Sciatic nerve (tissue), 2 donors: ENCODE measurements around the gene BLTP3A. TPM values are rescaled to one million over a fixed set of nuclear protein-coding genes. Genes with fewer than 3 reads are reported as not detected.
"Not testable (repeated sequence)": the region's sequence is repeated elsewhere in the genome, so short reads cannot be mapped to it uniquely, and the experiment has no call there.

Experiments used
- ATAC-seq: fragments of 200-7000 bp; cut with Tn5 transposase; one replicate; pipeline ENCODE4 v1.9.1; 2020; ENCODE audit warnings: mild to moderate bottlenecking, moderate library complexity
- DNase-seq: peaks from one replicate; pipeline ENCODE4 v3.0.0-alpha.2; 2020; ENCODE audit warnings: low spot score
- intact Hi-C: fragments of 100-400 bp; cut with DNase I; formaldehyde crosslinking; loops from one replicate; pipeline ENCODE4 v1.14.2; 2022
- total RNA-seq: library from RNA; stranded (reverse); fragmentation: NEBNext Ultra II Directional; extraction: Animal tissue kit (Norgen Biotek cat#: 25700); gene quantifications from one replicate; pipeline ENCODE4 v1.2.1, GENCODE V29; 2021
- donor health status: DM: no; HTN: no; CAD: no.
- donor health status: DM: no; HTN: no; CAD: no.

The BLTP3A gene
- total RNA-seq, 1 donor from 2014 or later = 13.6 TPM

DNA sequence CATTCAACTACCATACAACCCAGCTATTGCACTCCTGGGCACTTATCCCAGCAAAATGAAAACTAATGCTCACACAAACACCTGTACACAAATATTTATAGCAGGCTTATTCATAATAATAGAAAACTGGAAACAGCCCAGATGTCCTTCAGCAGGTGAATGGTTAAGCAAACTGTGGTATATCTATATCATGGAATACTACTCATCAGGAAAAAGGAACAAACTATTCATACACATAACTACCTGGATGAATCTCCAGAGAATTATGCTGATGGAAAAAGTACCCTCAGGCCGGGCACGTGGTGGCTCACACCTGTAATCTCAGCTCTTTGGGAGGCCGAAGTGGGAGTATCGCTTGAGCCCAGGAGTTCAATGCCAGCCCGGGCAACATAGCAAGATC is 3.8 kb upstream of the BLTP3A start:
- intact Hi-C loops = no loop called here
- DNase-seq (no peak), ATAC-seq (no peak)

DNA sequence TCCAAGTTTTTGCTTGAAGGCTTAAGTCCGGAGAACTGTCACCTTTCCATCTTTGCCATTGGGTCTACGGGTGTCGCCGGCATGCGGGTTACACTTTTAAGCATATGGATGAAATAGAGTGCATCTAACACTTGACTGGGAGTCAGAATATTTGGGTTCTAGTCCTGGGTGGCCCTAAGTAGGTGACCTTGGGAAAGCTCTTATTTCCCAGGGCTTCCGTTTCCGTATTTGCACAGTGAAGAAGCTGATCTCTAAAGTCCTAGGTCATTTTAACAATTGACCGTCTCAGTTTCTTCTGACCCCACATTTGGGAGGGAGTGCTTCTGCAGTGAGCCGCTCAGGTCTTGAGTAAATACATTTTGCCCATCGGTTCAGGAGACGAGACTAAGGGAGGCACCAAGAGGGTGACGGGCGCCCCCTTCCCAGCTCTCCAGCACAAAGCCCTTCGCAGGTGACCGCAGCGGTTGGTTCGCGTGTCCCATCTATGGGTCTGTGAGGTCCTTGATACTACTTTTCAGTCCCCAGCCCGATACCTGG is 651 bp upstream of the BLTP3A start:
- intact Hi-C loops = no loop called here
- DNase-seq (peak; percentile 74), ATAC-seq (peak; percentile 67)

DNA sequence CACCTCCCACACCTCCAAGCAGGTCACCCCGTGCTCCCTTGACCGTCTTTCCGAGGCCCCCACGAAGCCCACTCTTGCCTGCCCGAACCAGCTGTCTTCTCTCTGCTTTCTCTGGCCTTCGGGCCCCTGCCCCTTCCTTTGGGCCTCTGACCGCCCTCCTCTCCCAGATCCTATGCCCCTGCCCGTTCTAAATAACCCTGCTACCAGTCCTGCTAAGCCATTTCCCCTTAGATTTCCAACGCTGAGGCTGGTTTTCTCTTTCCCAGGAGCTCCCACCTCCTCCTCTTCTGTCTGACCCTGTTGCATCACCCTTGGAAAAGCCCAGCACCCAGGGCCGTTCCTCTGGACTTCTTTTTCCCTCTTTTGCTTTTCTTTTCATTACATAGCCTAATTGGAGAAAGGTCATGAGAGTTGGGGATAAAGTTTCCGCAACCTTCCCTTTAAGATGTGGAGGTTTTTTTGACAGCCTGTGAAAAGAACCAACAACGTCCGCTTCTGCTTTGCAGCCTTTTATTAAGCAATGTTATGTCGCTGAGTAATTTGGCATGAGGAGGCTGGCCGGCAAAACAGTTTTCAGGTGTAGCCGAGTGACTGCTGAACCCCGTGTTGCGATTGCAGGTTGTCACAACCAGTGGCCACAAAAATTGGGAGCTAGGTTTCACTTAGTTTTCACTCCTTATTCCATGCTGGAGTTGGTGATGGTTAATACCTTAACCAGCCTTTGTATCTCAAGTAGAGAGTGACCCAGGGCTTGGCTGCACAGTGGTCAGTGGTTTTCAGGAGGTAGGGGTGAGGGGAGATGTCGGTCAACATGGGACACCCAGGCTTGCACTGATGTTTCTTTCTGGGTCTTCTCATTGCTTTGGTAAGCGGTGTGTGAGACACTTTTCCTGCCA is 970 bp downstream of the BLTP3A start:
- intact Hi-C loops = no loop called here
- ATAC-seq (peak; percentile 61), DNase-seq (no peak)

DNA sequence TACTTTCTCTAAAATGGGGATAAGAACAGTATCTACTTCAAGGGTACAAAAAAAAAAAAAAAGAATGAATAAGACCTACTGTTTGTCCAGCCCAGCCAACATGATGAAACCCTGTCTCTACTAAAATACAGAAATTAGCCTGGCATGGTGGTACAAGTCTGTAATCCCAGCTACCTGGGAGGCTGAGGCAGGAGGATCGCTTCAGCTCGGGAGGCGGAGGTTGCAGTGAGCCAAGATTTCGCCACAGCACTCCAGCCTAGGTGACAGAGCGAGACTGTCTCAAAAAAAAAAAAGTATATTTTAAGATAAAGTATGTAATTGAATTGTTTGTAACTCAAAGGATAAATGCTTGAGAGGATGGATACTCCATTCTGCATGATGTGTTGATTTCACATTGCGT is 2.0 kb downstream of the BLTP3A start:
- intact Hi-C loops = no loop called here
- DNase-seq = no peak
- ATAC-seq = no peak

DNA sequence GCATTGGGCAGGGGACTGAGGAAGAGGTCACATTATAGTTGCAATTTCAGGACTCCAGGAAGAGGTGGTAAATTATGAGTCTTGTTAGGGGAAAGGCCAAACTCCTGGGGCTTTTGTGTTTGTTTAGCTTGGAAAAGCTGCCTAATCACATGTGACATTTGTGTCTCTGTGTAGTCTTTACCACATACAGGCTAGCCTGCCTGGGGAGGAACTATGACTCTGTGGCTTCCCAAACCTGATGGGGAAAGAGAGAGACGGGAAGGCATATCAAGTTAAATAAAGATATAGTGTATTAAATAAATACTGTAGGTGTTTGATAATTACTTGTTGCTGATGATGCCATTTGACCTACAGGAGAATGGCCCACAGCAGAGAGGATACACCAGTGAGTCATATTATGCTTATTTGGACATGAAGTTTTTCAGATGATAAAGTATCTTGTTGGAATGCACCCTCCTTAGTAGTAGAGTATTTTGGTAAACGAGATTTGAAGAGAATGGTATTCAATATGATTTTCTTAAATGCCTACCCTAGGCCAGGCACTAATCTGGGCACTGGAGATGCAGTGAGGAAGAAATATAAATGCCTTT is 4.0 kb downstream of the BLTP3A start:
- intact Hi-C loops = no loop called here
- DNase-seq (no peak), ATAC-seq (no peak)

DNA sequence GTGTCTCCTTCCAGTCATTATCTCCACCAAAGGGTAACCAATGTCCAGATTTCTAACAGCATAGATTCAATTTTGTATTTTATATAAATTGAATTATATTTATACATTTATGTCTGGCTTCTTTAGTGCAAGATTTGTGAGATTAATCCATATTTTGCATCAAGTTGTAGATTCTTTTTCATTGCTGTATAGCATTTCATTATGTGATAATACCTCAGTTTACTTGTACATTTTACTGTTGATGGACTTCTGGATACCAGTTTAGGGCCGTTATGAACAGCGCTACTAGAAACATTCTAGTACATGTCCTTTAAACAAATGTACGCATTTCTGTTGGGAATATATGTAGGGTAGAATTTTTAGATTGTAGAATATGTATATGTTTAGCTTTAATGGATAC is 6.2 kb downstream of the BLTP3A start:
- ATAC-seq (no peak), DNase-seq (no peak)
- intact Hi-C loops = no loop called here

DNA sequence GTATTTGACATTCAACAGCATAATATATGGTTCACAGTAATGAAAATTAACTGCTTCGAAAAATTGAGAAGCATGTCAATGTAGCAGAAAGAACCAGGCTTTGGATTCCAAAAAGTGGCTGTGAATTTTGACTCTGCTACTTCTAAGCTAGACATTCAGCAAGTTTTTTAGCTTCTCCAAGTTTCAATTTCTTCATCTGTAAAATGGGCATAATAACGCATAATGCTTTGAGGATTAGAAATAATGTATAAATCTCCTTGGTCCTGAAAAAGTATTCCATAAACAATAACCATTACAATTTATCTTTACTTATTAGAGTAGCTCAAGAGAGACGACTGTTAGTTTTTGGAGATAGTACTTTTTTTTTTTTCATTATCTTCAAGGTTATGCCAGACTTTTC is 7.7 kb downstream of the BLTP3A start:
- DNase-seq (no peak), ATAC-seq (no peak)
- intact Hi-C loops = no loop called here

DNA sequence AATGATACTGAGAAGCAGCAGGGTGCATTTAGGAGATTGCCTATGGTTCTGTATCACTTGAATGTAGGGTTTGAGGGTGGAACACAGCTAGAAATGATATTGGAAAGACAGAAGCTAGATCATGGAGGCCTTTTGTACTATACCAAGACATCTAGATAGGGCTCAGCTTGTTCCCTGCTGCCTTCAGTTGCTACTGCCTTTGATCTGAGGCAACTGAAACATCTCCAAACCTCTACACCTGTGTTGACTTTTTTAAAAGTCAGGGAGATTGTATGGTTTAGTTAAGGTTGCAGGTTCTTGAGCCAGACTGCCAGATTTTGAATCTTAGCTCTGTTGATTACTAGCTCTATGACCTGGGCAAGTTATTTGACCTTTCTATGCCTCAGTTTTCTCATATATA is 12.7 kb downstream of the BLTP3A start:
- intact Hi-C loops = no loop called here
- ATAC-seq (no peak), DNase-seq (no peak)

DNA sequence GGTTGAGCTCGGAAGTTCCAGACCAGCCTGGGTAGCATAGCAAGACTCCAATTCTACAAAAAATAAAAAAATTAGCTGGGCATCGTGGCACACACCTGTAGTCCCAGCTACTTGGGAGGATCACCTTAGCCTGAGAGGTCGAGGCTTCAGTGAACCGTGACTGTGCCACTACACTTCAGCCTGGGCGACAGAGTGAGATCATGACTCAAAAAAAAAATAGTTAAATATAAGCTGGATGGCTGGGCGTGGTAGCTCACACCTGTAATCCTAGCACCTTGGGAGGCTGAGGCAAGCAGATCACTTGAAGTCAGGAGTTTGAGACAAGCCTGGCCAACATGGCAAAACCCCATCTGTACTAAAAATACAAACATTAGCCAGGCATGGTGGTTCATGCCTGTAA is 13.2 kb downstream of the BLTP3A start:
- ATAC-seq, intact Hi-C loops, DNase-seq: not testable (repeated sequence)

DNA sequence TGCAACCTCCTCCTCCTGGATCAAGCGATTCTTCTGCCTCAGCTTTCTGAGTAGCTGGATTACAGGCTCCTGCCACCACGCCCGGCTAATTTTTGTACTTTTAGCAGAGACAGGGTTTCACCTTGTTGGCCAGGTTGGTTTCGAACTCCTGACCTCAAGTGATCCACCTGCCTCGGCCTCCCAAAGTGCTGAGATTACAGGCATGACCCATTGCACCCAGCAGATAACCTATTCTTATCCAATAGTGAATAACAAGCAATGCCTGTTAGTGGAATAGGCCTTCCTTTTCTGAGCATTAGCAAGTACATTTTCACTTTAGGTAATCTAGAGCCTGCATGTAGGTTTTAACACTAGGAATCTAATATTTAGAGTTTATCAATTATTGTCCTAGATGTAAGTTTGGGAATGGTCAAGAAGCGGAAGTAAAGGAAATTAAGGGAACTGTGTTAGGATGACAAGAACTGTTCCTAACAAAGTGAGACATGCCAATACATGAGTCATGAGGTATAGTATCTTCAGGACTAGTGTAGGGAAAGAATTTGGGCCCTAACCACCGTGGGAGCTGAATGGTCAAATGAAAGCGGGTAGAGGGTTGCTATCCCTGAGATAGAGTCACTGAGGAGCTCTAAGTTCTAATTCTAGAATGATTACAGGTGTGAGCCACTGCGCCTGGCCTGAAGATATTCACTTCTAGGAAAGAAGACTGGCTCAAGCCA is 15.0 kb downstream of the BLTP3A start:
- intact Hi-C loops = no loop called here
- DNase-seq = no peak
- no peak for ATAC-seq

DNA sequence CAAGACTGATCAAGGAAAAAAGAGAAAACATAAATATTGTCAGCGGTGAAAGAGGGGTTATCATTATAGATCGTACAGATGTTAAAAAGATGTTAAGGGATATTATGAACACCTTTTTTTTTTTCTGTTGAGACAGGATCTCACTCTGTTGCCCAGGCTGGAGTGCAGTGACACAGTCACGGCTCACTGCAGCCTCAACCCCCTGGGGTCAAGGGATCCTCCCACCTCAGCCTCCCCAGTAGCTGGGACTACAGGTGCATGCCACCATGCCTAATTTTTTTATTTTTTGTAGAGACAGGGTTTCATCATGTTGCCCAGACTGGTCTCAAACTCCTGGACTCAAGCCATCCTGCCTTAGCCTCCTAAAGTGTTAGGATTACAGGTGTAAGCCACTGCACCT is 16.6 kb downstream of the BLTP3A start:
- intact Hi-C loops, ATAC-seq, DNase-seq: not testable (repeated sequence)

DNA sequence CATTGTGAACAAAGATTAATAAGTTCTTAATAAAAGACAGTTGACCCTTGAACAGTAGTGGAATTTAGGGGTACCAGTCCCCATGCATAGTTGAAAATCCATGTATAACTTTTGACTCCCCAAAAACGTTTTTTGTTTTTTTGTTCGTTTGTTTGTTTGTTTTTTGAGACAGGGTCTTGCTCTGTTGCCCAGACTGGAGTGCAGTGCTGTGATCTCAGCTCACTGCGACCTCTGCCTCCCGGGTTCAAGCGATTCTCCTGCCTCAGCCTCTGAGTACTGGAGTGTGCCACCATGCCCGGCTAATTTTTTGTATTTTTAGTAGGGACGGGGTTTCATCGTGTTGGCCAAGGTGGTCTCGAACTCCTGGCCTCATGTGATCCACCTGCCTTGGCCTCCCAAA is 17.5 kb downstream of the BLTP3A start:
- DNase-seq, intact Hi-C loops, ATAC-seq: not testable (repeated sequence)

DNA sequence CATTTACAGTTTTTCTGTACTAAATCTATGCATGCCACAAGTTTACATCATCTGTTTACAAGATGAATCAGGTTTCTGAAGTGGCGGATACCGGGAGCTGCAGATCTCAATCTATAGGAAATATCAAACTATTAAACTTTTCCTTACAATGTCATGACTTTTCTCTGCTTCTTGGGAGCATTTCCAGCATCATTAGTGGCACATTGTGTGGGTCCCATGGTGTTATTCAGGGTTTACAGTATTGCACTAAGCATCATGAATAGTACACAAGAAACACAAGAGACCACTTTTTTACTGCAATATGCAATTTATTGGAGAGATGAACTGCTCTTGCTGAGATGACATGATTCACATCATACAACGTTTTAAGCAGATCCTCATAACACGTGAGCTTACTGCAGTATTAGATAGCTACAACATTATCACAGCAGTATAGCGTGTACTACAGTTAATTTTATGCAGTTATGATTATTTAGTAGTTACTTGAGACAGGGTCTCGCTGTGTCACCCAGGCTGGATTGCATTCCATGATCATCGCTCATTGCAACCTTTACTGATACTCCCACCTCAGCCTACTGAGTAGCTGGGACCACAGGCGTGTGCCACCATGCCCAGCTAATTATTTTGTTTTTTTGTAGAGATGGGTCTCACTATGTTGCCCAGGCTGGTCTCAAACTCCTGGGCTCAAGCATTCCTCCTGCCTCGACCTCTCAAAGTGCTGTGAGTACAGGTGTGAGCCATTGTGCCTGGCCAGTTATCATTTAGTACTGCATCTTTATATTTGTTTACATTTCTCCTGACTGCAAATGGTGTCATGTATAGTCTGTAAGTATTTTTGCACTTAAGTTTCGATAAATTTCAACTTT is 18.4 kb downstream of the BLTP3A start:
- intact Hi-C loops = no loop called here
- ATAC-seq (no peak), DNase-seq (no peak)

DNA sequence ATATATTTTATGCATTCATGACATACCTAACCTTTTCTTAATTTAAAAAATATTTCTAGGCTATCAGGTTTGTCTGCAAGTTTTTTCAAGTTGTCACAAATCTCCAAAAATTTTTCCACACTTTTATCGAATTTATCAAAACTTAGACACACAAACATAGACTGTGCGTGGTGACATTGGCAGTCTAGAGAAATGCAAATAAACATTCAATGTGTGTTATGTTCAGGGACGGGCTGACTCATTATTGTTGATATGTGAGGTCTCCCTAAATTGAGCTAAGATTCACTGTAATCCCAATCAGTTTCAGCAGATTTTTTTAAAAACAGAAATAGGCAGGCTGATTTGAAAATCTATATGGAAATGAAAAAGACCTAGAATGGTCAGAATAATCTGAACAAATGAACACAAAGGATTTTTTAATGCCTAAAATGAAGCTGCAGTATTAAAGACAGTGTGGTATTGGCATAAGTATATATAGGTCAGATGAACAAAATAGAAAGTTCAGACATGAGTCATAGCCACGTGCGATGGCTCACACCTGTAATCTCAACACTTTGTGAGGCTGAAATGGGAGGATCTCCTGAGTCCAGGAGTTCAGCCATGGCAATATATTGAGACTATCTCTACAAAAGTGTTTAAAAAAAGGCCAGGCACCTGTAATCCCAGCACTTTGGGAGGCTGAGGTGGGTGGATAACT is 19.2 kb downstream of the BLTP3A start:
- ATAC-seq (no peak), DNase-seq (no peak)

DNA sequence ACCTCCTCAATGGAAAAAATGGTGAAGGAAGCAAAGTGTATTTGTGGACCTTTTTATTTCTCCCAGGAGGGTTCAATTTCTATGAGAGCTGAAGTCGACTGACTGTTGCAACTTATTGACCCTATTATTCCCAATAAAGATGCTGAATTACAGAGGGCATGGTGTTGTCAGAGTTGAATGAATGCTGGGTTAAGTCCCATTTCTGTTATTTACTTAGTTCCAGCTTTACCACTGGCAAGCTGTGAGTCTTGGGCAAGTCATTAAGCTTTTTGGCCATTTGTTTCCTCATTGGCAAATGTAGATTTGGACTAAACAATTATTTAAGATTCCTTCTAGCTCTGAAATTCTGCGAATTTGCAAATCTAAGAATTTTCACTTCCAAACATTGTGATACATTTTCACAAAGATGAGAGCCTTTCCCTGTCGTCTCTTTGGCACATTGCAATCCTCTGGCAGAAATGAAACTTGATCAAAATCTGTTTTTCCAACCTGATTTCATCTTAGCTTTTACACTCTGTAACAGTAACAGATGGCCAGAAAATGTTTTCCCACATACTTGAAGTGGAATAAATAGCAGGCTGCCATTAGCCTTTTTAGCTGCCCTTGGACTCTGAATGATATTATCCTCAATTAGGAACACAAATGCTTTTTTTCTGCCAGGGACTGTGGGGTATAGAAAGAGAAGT is 21.3 kb downstream of the BLTP3A start:
- ATAC-seq = no peak
- DNase-seq = no peak
- intact Hi-C loops = no loop called here

More for the DNA sequence above, 19.2 kb downstream of the BLTP3A start:
- intact Hi-C loops = no loop called here

DNA sequence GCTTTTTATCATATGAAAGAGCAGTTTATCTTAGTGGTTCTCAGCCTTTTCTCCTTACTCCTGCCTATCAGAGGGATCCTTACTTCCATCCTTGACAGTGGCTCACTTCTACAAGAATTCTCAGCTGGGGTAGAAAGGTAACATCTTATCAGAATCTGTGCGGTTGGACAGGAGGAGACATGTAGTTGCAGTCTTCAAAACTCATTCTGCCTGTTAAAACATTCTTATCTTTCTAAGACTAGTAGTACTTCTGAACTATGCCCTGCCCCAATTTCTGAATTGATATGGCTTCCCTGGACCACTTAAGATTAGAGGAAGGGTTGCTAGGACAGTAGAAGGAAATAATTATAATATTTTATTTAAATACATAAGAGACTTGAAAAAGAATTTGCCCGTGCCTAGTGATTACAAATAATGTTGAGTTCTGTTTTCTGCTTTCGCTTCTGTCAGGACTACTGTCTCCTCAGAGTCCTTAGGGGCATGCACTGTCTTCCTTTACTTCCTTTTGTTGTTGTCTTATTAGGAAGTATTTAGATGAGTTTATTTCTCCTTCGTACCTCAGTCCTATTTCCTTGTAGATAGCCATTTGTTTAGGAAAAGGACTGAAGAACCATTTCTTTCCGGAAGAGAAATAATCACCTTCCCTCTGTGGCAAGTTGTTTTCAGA is 24.9 kb downstream of the BLTP3A start:
- no peak for ATAC-seq
- intact Hi-C loops = no loop called here

DNA sequence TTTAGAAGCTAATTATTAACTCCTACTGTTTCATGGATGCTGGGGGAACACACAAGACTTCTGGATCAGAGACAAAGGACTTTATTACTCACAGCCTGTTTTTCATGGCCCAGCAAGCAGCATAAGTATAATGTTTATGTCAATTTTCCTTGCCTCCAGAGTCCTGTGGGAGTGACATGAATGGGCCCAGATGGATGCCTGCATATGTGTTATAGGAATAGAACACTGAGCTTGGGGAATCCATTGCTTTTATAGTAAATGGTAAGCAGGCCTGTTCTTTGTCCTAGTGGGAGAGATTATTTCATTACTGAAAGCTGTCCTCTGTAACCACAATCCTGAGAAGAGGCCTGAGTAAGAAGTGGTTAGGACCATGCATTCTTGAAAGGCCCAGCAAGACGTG is 25.6 kb downstream of the BLTP3A start:
- ATAC-seq = no peak
- intact Hi-C loops = no loop called here

More for the DNA sequence above, 24.9 kb downstream of the BLTP3A start:
- no peak for DNase-seq

More for the DNA sequence above, 25.6 kb downstream of the BLTP3A start:
- no peak for DNase-seq
